H1 (cell line): ENCODE results near the gene AMIGO2. TPM values are rescaled to one million over a fixed set of nuclear protein-coding genes. Genes with fewer than 3 reads are reported as not detected.

Experiments used
- CTCF ChIA-PET: fragments of 300-600 bp; sonication (Branson Sonifier 250); formaldehyde crosslinking; loops from one replicate; lab custom pipeline; 2021; ENCODE audit not compliant: partially characterized antibody; lab: Charles Lee
- POLR2A ChIA-PET: fragments of 300-600 bp; sonication (Branson Sonifier 250); formaldehyde crosslinking; loops from one replicate; lab custom pipeline; 2021; ENCODE audit warnings: inconsistent platforms; ENCODE audit not compliant: partially characterized antibody; lab: Charles Lee
- DNase-seq, 2 experiments: peaks; one replicate each; pipeline versions ENCODE4 v3.0.0 to v3.0.0-alpha.2; 2010 to 2022; ENCODE audit warnings: low spot score in 2 of 2, low read depth in 1 of 2, mixed read lengths in 1 of 2
- FAIRE-seq: peaks from 2 replicates; lab custom pipeline; 2011; peaks lifted over from hg19 to GRCh38; lab: Jason Lieb, UNC
- H2AFZ ChIP-seq: 2 replicates; pipeline ENCODE4 v1.8.1; 2012; ENCODE audit warnings: low read length, inconsistent platforms
- H2AK5ac ChIP-seq: 2 replicates; pipeline ENCODE4 v1.6.1; 2013; ENCODE audit warnings: low read depth, low read length
- H2BK120ac ChIP-seq: replicated peaks from 2 replicates; pipeline ENCODE3; 2013; ENCODE audit warnings: low read depth, low read length, inconsistent platforms
- H2BK12ac ChIP-seq: 2 replicates; pipeline ENCODE4 v1.6.1; 2013; ENCODE audit warnings: low read depth, low read length
- H2BK15ac ChIP-seq: 2 replicates; pipeline ENCODE4 v1.6.1; 2013; ENCODE audit warnings: low read length
- H2BK20ac ChIP-seq: 2 replicates; pipeline ENCODE4 v1.6.1; 2013; ENCODE audit warnings: low read length
- H2BK5ac ChIP-seq: 2 replicates; pipeline ENCODE4 v1.6.1; 2013; ENCODE audit warnings: low read depth, low read length
- H3K14ac ChIP-seq: 2 replicates; pipeline ENCODE4 v1.6.1; 2013; ENCODE audit warnings: inconsistent platforms; ENCODE audit not compliant: insufficient read length
- H3K18ac ChIP-seq: 2 replicates; pipeline ENCODE4 v1.6.1; 2013; ENCODE audit warnings: low read length; ENCODE audit errors: extremely low read depth
- H3K23ac ChIP-seq: 2 replicates; pipeline ENCODE4 v1.6.1; 2013; ENCODE audit warnings: inconsistent platforms; ENCODE audit not compliant: insufficient read length
- H3K23me2 ChIP-seq: 2 replicates; pipeline ENCODE4 v1.6.1; 2013; ENCODE audit warnings: low read depth, low read length
- H3K27ac ChIP-seq: 2 replicates; pipeline ENCODE4 v1.6.1; 2011; ENCODE audit warnings: low read depth, low read length, inconsistent platforms
- H3K27me3 ChIP-seq, 4 experiments: replicated peaks in 1 of 4; 1 replicate in 1 of 4; 2 replicates in 3 of 4; pipeline versions ENCODE4 v1.6.1 to v1.8.1; 2011 to 2013; ENCODE audit warnings: low read length in 3 of 4, mild to moderate bottlenecking in 3 of 4, inconsistent platforms in 2 of 4, mixed read lengths in 2 of 4, moderate library complexity in 1 of 4; ENCODE audit not compliant: control insufficient read depth in 3 of 4, insufficient read depth in 3 of 4; ENCODE audit errors: extremely low read depth in 1 of 4
- H3K36me3 ChIP-seq, 4 experiments: 2 replicates each; pipeline versions ENCODE4 v1.6.1 to v1.8.1; 2011 to 2013; ENCODE audit warnings: mild to moderate bottlenecking in 4 of 4, low read length in 3 of 4, moderate library complexity in 2 of 4, control low read depth in 1 of 4, inconsistent platforms in 1 of 4; ENCODE audit not compliant: insufficient read depth in 4 of 4, control insufficient read depth in 2 of 4
- H3K4ac ChIP-seq: replicated peaks from 2 replicates; pipeline ENCODE3; 2013; ENCODE audit warnings: low read length, low read depth, mixed read lengths, inconsistent platforms; ENCODE audit not compliant: insufficient read length
- H3K4me1 ChIP-seq, 4 experiments: replicated peaks in 1 of 4; 1 replicate in 1 of 4; 2 replicates in 3 of 4; pipeline versions ENCODE4 v1.6.1 to v1.8.1; 2011 to 2013; ENCODE audit warnings: low read length in 3 of 4, inconsistent platforms in 2 of 4, mixed read lengths in 1 of 4; ENCODE audit not compliant: insufficient read depth in 4 of 4, control insufficient read depth in 3 of 4
- H3K4me2 ChIP-seq, 2 experiments: 2 replicates each; pipeline versions ENCODE4 v1.6.1 to v1.8.1; 2011 to 2013; ENCODE audit warnings: low read depth in 2 of 2, low read length in 2 of 2, control low read depth in 1 of 2, inconsistent platforms in 1 of 2, mild to moderate bottlenecking in 1 of 2; ENCODE audit not compliant: insufficient read depth in 1 of 2
- H3K4me3 ChIP-seq, 4 experiments: fragments of 200-600, 300-600 bp in 1 of 4; sonication (generic), shearing (Covaris generic), sonication (Bioruptor Twin) in 1 of 4; 2 replicates each; pipeline versions ENCODE4 v1.5.1 to v1.8.1; 2011 to 2016; ENCODE audit warnings: low read length in 4 of 4, low read depth in 3 of 4, control low read depth in 2 of 4, inconsistent platforms in 2 of 4, mild to moderate bottlenecking in 2 of 4, mixed read lengths in 1 of 4, moderate library complexity in 1 of 4; ENCODE audit not compliant: insufficient read depth in 2 of 4; ENCODE audit errors: extremely low read depth in 1 of 4
- H3K56ac ChIP-seq: replicated peaks from 2 replicates; pipeline ENCODE3; 2013; ENCODE audit warnings: low read depth, mild to moderate bottlenecking, mixed read lengths, low read length, inconsistent platforms; ENCODE audit not compliant: insufficient read length
- H3K79me1 ChIP-seq: 2 replicates; pipeline ENCODE4 v1.6.1; 2013; ENCODE audit warnings: low read depth, low read length, control low read depth
- H3K79me2 ChIP-seq, 2 experiments: 2 replicates each; pipeline versions ENCODE4 v1.6.1 to v1.8.1; 2012 to 2013; ENCODE audit warnings: low read length in 2 of 2, mild to moderate bottlenecking in 2 of 2, inconsistent platforms in 1 of 2; ENCODE audit not compliant: insufficient read depth in 2 of 2, control insufficient read depth in 1 of 2
- H3K9ac ChIP-seq, 4 experiments: replicated peaks in 1 of 4; 1 replicate in 1 of 4; 2 replicates in 3 of 4; pipeline versions ENCODE4 v1.6.1 to v1.8.1; 2011 to 2013; ENCODE audit warnings: low read depth in 3 of 4, low read length in 3 of 4, control low read depth in 2 of 4, mild to moderate bottlenecking in 2 of 4, moderate library complexity in 2 of 4, inconsistent platforms in 1 of 4; ENCODE audit errors: extremely low read depth in 1 of 4
- H3K9me3 ChIP-seq, 2 experiments: 2 replicates each; pipeline versions ENCODE4 v1.6.1 to v1.8.1; 2012 to 2013; ENCODE audit warnings: mild to moderate bottlenecking in 2 of 2, moderate library complexity in 2 of 2, control low read depth in 1 of 2, inconsistent platforms in 1 of 2, low read depth in 1 of 2, low read length in 1 of 2, mixed read lengths in 1 of 2; ENCODE audit not compliant: insufficient read depth in 2 of 2
- H4K20me1 ChIP-seq, 2 experiments: replicated peaks in 1 of 2; 2 replicates each; pipeline versions ENCODE3 to v1.8.1; 2011 to 2013; ENCODE audit warnings: inconsistent platforms in 2 of 2, low read length in 2 of 2, mild to moderate bottlenecking in 1 of 2; ENCODE audit not compliant: insufficient read depth in 2 of 2, control insufficient read depth in 1 of 2
- H4K5ac ChIP-seq: 2 replicates; pipeline ENCODE4 v1.6.1; 2013; ENCODE audit warnings: low read length, low read depth, mixed read lengths, inconsistent platforms; ENCODE audit not compliant: insufficient read length
- H4K8ac ChIP-seq: 2 replicates; pipeline ENCODE4 v1.8.0; 2013; ENCODE audit warnings: mild to moderate bottlenecking, moderate library complexity, low read length, inconsistent platforms; ENCODE audit not compliant: insufficient read depth; ENCODE audit errors: extremely low read depth
- H4K91ac ChIP-seq: replicated peaks from 2 replicates; pipeline ENCODE3; 2013; ENCODE audit warnings: low read length, mixed read lengths, inconsistent platforms; ENCODE audit not compliant: insufficient read length
- ASH2L ChIP-seq: fragments of 200-600, 300-600 bp; sonication (generic); IDR thresholded peaks from one replicate; pipeline ENCODE4 v1.7.1; 2017; ENCODE audit warnings: low read length
- ATF3 ChIP-seq: IDR thresholded peaks from 2 replicates; pipeline ENCODE4 v1.6.1; 2011; ENCODE audit warnings: low read depth, mild to moderate bottlenecking, low read length; ENCODE audit not compliant: insufficient read depth
- CBX5 ChIP-seq: fragments of 300-800, 300-1000 bp; sonication (generic); IDR thresholded peaks from 2 replicates; pipeline ENCODE4 v1.7.1; 2016; ENCODE audit warnings: antibody characterized with exemption, low read length, low read depth
- CHD1 ChIP-seq: IDR thresholded peaks from 2 replicates; pipeline ENCODE4 v1.6.1; 2012; ENCODE audit warnings: low read depth, low read length, improper control_type of control experiment
- CTBP2 ChIP-seq: IDR thresholded peaks from 2 replicates; pipeline ENCODE4 v1.7.0; 2011; ENCODE audit warnings: borderline replicate concordance, mild to moderate bottlenecking, moderate library complexity, mixed read lengths, low read length; ENCODE audit not compliant: insufficient read depth, insufficient read length
- EP300 ChIP-seq, 2 experiments: IDR thresholded peaks; 1 replicate in 1 of 2; 2 replicates in 1 of 2; pipeline ENCODE4 v1.6.1; 2011 to 2012; ENCODE audit warnings: low read depth in 2 of 2, low read length in 2 of 2, mild to moderate bottlenecking in 2 of 2, borderline replicate concordance in 1 of 2, inconsistent platforms in 1 of 2, moderate library complexity in 1 of 2
- FOSL1 ChIP-seq: IDR thresholded peaks from 2 replicates; pipeline ENCODE4 v1.6.1; 2011; ENCODE audit warnings: mild to moderate bottlenecking, low read depth, low read length, moderate library complexity; ENCODE audit not compliant: insufficient read depth
- KDM4A ChIP-seq: IDR thresholded peaks from one replicate; pipeline ENCODE4 v1.7.1; 2012; ENCODE audit warnings: low read depth, mild to moderate bottlenecking, moderate library complexity, low read length, inconsistent platforms; ENCODE audit not compliant: severe bottlenecking
- SUZ12 ChIP-seq: fragments of 200-600 bp; sonication (generic); IDR thresholded peaks from 2 replicates; pipeline ENCODE4 v1.6.1; 2012; ENCODE audit warnings: mild to moderate bottlenecking, inconsistent platforms, low read length, moderate library complexity, mixed read lengths
- ZNF274 ChIP-seq: IDR thresholded peaks from 2 replicates; pipeline ENCODE4 v1.7.0; 2012; ENCODE audit warnings: low read length, borderline replicate concordance; ENCODE audit errors: extremely low read depth
- WGBS, 2 experiments: shearing (Covaris generic) in 1 of 2; methylation state at CpG; one replicate each; pipeline versions ENCODE4 v1.1.6 to v1.1.7; 2013 to 2015; ENCODE audit warnings: low lambda C conversion rate in 2 of 2, mixed read lengths in 2 of 2, inconsistent platforms in 1 of 2, low coverage in 1 of 2, missing lambda C conversion rate in 1 of 2; ENCODE audit not compliant: insufficient replicate concordance in 2 of 2, insufficient coverage in 1 of 2, insufficient read length in 1 of 2; ENCODE audit errors: extremely low coverage in 1 of 2, missing lambda C conversion rate in 1 of 2; 5-methylcytosine and 5-hydroxymethylcytosine counted together
- polyA plus RNA-seq, 7 experiments: library from polyadenylated mRNA; depleted of rRNA in 3 of 7; stranded (reverse) in 5 of 7; unstranded in 2 of 7; fragments of >200 nt in 5 of 7; fragments of 200-250 nt in 2 of 7; gene quantifications; 1 replicate in 5 of 7; 2 replicates in 1 of 7; 4 replicates in 1 of 7; pipeline versions ENCODE4 v1.2.1 to v1.2.3, GENCODE V29; 2011 to 2013; ENCODE audit warnings: missing spikeins in 2 of 7, mixed read lengths in 2 of 7
- total RNA-seq: library from RNA; stranded (reverse); fragmentation: NEBNext Ultra II Directional; extraction: Animal tissue kit (Norgen Biotek cat#: 25700); gene quantifications from 2 replicates; pipeline ENCODE4 v1.2.1, GENCODE V29; 2021
- TF ChIP-seq, protein P1 (sequence below): IDR thresholded peaks from 2 replicates; pipeline ENCODE4 v1.6.1; 2012; ENCODE audit warnings: inconsistent platforms

AMIGO2 gene
- total and polyA plus RNA-seq, 2 of the 8 experiments (the other 6 are each of a cell fraction or from before 2014, with no cell fraction given), result 1.7 to 3.3 TPM

DNA sequence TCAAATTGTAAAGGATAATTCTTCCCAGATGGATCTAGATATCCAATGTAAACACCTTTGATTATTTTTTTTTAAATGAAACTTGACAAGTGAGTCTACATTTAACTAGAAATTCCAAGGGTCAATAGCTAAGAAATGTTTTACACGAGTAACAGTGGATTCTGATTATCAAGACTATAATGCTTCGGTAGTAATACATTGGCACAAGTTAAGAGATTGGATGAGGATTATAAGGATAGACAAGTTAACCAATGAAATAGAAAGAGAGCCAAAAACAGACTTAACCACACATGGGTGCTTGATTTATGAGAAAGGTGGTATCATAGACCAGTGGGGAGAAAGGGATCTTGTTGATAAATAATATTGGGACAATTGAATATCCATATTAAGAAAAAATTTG, 40.7 kb downstream of the AMIGO2 start:
- 79% methylated on average over 2 of the region's 2 CpGs; no CpG with 5 or more reads in 1 of the 2 experiments for WGBS, 2 experiments
- DNase-seq (no peak), FAIRE-seq (no peak)
- Histone ChIP-seq H3K4ac (no peak overlapping the region), H2BK20ac (no peak overlapping the region), H3K4me3 (no peak overlapping the region), H3K18ac (no peak overlapping the region), H4K5ac (no peak overlapping the region), H2BK12ac (no peak overlapping the region), H3K36me3 (no peaks in the 10 kb centered on the region), H3K79me1 (no peaks in the 10 kb centered on the region), H2AK5ac (no peak overlapping the region), H2AFZ (no peak overlapping the region), H3K79me2 (no peaks in the 10 kb centered on the region), H4K8ac (no peak overlapping the region), H3K4me1 (peaks cover 0 to 3% (median 0%) of the 10 kb centered on the region in 4 experiments; a peak in 2 of 7 replicates), H3K9ac (no peak overlapping the region), H3K14ac (no peak overlapping the region), H3K27me3 (no peaks in the 10 kb centered on the region), H2BK120ac (no peak overlapping the region), H3K4me2 (no peak overlapping the region), H3K23me2 (no peaks in the 10 kb centered on the region), H3K23ac (no peak overlapping the region), H2BK5ac (no peak overlapping the region), H4K20me1 (no peaks in the 10 kb centered on the region), H2BK15ac (no peak overlapping the region), H3K9me3 (no peaks in the 10 kb centered on the region), H3K56ac (no peak overlapping the region), H4K91ac (no peak overlapping the region), H3K27ac (no peak overlapping the region)
- ChIA-PET POLR2A (no interaction called here), CTCF (no interaction called here)
- TF ChIP-seq CTBP2, result no peak
- TF ChIP-seq EP300 (IDR thresholded peaks at IDR 0.05; ENCODE audit: borderline replicate concordance in 1 of 2, low read depth in 2 of 2, low read length in 2 of 2), result no peak
- TF ChIP-seq ASH2L, result no peak
- TF ChIP-seq, protein P1, sequence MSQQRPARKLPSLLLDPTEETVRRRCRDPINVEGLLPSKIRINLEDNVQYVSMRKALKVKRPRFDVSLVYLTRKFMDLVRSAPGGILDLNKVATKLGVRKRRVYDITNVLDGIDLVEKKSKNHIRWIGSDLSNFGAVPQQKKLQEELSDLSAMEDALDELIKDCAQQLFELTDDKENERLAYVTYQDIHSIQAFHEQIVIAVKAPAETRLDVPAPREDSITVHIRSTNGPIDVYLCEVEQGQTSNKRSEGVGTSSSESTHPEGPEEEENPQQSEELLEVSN, result no peak
- no peak for TF ChIP-seq FOSL1
- no peak for TF ChIP-seq KDM4A
- no peak for TF ChIP-seq CHD1
- no peak for TF ChIP-seq ZNF274
- no peak for TF ChIP-seq SUZ12
- no peak for TF ChIP-seq ATF3
- TF ChIP-seq CBX5, result no peak
